K562 (cell line): ENCODE data around the gene ARHGEF12. TPM values are rescaled to one million over a fixed set of nuclear protein-coding genes. Genes with fewer than 3 reads are reported as not detected.

Source experiments
- ARID3A ChIP-seq: IDR thresholded peaks from 2 replicates; pipeline ENCODE4 v1.6.1; 2012; ENCODE audit warnings: low read depth, low read length, improper control_type of control experiment, borderline replicate concordance
- ATF3 ChIP-seq, 2 experiments: fragments of 450-650 bp in 1 of 2; sonication (generic) in 1 of 2; formaldehyde crosslinking in 1 of 2; IDR thresholded peaks in 1 of 2; conservative IDR thresholded peaks in 1 of 2; 2 replicates each; pipeline versions ENCODE4 v1.6.1 to v1.8.1; 2016 to 2023; ENCODE audit warnings: mild to moderate bottlenecking in 2 of 2, moderate library complexity in 2 of 2, inconsistent platforms in 1 of 2, missing genetic modification reagents in 1 of 2
- BRF1 ChIP-seq: IDR thresholded peaks from 3 replicates; pipeline ENCODE4 v1.6.1; 2011; ENCODE audit warnings: borderline replicate concordance, mild to moderate bottlenecking; ENCODE audit not compliant: insufficient read length; ENCODE audit errors: extremely low read depth
- CTCF ChIP-seq, 3 experiments: IDR thresholded peaks in 2 of 3; conservative IDR thresholded peaks in 1 of 3; 2 replicates each; pipeline ENCODE4 v1.5.1; 2011 to 2012; ENCODE audit warnings: low read length in 3 of 3, mild to moderate bottlenecking in 3 of 3, control low read depth in 2 of 3, improper control_type of control experiment in 1 of 3, inconsistent platforms in 1 of 3, low read depth in 1 of 3, mixed read lengths in 1 of 3, moderate library complexity in 1 of 3; ENCODE audit not compliant: insufficient read depth in 2 of 3
- GABPB1 ChIP-seq: sonication (generic); formaldehyde crosslinking; IDR thresholded peaks from 2 replicates; pipeline ENCODE4 v1.8.0; 2022; ENCODE audit warnings: mild to moderate bottlenecking, missing genetic modification reagents
- HBP1 ChIP-seq: fragments of 450-650 bp; formaldehyde crosslinking; IDR thresholded peaks from 2 replicates; pipeline ENCODE4 v1.4.0; 2022; ENCODE audit warnings: missing genetic modification characterization
- HDAC8 ChIP-seq: fragments of 450-650 bp; IDR thresholded peaks from 2 replicates; pipeline ENCODE4 v1.6.1; 2016; ENCODE audit warnings: mild to moderate bottlenecking, missing genetic modification characterization, moderate library complexity, missing compliant biosample characterization
- RNF219 ChIP-seq: fragments of 250-450 bp; sonication (Bioruptor Pico); IDR thresholded peaks from 2 replicates; pipeline ENCODE4 v1.5.0; 2022; ENCODE audit warnings: mild to moderate bottlenecking
- SETDB1 ChIP-seq: IDR thresholded peaks from one replicate; pipeline ENCODE4 v1.6.1; 2012; ENCODE audit warnings: low read length, control low read depth, inconsistent platforms
- SMARCB1 ChIP-seq: IDR thresholded peaks from 2 replicates; pipeline ENCODE4 v1.6.1; 2011; ENCODE audit warnings: improper control_type of control experiment, low read depth; ENCODE audit not compliant: insufficient read length
- SRSF7 ChIP-seq: fragments of 200-400 bp; formaldehyde crosslinking; optimal IDR thresholded peaks from 2 replicates; pipeline ENCODE3; 2017; ENCODE audit warnings: mild to moderate bottlenecking, low read depth, low read length
- TFE3 ChIP-seq: fragments of 450-650 bp; formaldehyde crosslinking; IDR thresholded peaks from 2 replicates; pipeline ENCODE4 v1.4.0; 2020; ENCODE audit warnings: mild to moderate bottlenecking, mixed read lengths
- ZC3H8 ChIP-seq: fragments of 450-650 bp; IDR thresholded peaks from 2 replicates; pipeline ENCODE4 v1.6.1; 2017
- ZNF224 ChIP-seq: sonication (generic); formaldehyde crosslinking; IDR thresholded peaks from 2 replicates; pipeline ENCODE4 v1.8.0; 2022; ENCODE audit warnings: mild to moderate bottlenecking, missing genetic modification reagents
- ZNF24 ChIP-seq: fragments of 450-650 bp; IDR thresholded peaks from 2 replicates; pipeline ENCODE4 v1.6.1; 2016
- ZNF263 ChIP-seq: sonication (generic); formaldehyde crosslinking; IDR thresholded peaks from 2 replicates; pipeline ENCODE4 v1.8.0; 2022; ENCODE audit warnings: mild to moderate bottlenecking, missing genetic modification reagents, borderline replicate concordance
- ZNF282 ChIP-seq: sonication (generic); formaldehyde crosslinking; IDR thresholded peaks from 2 replicates; pipeline ENCODE4 v1.8.1; 2023; ENCODE audit warnings: missing genetic modification reagents
- ZNF354B ChIP-seq: fragments of 250-450 bp; sonication (Bioruptor Pico); IDR thresholded peaks from 2 replicates; pipeline ENCODE4 v1.4.0; 2020
- polyA plus RNA-seq, 8 experiments: library from polyadenylated mRNA; depleted of rRNA in 4 of 8; stranded (reverse) in 5 of 8; unstranded in 3 of 8; fragments of >200 nt; fragmentation: Nextera tagmentation in 2 of 8; fragmentation: Illumina TruSeq in 1 of 8; extraction: Ambion mirVana in 2 of 8; extraction: Trizol in 1 of 8; gene quantifications; 2 replicates each; pipeline versions ENCODE4 v1.2.1 to v1.2.3, GENCODE V29; 2011 to 2014; ENCODE audit warnings: inconsistent platforms in 1 of 8, missing spikeins in 1 of 8
- total RNA-seq, 7 experiments: library from RNA; depleted of rRNA in 6 of 7; stranded (reverse); fragments of >200 nt in 6 of 7; fragmentation: Illumina TruSeq in 2 of 7; extraction: Trizol in 2 of 7; gene quantifications; 2 replicates each; pipeline versions ENCODE4 v1.2.1 to v1.2.3, GENCODE V29; 2011 to 2021; ENCODE audit warnings: low replicate concordance in 1 of 7

The ARHGEF12 gene
- total and polyA plus RNA-seq, 9 of the 15 experiments (the other 6 are each of a cell fraction or from before 2014, with no cell fraction given): 3.5 to 51.7 (median 29.5) TPM

- TF ChIP-seq TFE3 (CRISPR knock-in tag): no peak
- no peak for TF ChIP-seq CTCF (IDR thresholded peaks at IDR 0.05 in 2 of 3, conservative IDR thresholded peaks at IDR 0.05 in 1 of 3; ENCODE audit: insufficient read depth in 2 of 3, low read depth in 1 of 3, low read length in 3 of 3)
- no peak for TF ChIP-seq BRF1
- TF ChIP-seq HBP1 (CRISPR knock-in tag): no peak
- TF ChIP-seq ARID3A: no peak
- no peak for TF ChIP-seq ATF3 (IDR thresholded peaks at IDR 0.05)
- no peak for TF ChIP-seq ATF3 (CRISPR knock-in tag; conservative IDR thresholded peaks at IDR 0.05)
- no peak for TF ChIP-seq SETDB1
- no peak for TF ChIP-seq GABPB1 (CRISPR knock-in tag)
- TF ChIP-seq ZNF354B (CRISPR knock-in tag): no peak
- TF ChIP-seq RNF219: no peak
- no peak for TF ChIP-seq ZC3H8
- no peak for TF ChIP-seq ZNF24
- no peak for TF ChIP-seq ZNF224 (CRISPR knock-in tag)
- no peak for TF ChIP-seq SRSF7
- no peak for TF ChIP-seq SMARCB1
- TF ChIP-seq ZNF263 (CRISPR knock-in tag): no peak
- TF ChIP-seq HDAC8: no peak
- no peak for TF ChIP-seq ZNF282
Measured at GRCh38 chr11:120344302-120345004, 8.2 kb downstream of the ARHGEF12 start (continued).
